ENCODE results near the gene HERC4.

Gene HERC4

GRCh38 chr10:67875340-67876238 lies 199.5 kb downstream of the HERC4 start:
- no peak for DNase-seq (ENCODE audit: low read depth)
- TF ChIP-seq, protein P1, sequence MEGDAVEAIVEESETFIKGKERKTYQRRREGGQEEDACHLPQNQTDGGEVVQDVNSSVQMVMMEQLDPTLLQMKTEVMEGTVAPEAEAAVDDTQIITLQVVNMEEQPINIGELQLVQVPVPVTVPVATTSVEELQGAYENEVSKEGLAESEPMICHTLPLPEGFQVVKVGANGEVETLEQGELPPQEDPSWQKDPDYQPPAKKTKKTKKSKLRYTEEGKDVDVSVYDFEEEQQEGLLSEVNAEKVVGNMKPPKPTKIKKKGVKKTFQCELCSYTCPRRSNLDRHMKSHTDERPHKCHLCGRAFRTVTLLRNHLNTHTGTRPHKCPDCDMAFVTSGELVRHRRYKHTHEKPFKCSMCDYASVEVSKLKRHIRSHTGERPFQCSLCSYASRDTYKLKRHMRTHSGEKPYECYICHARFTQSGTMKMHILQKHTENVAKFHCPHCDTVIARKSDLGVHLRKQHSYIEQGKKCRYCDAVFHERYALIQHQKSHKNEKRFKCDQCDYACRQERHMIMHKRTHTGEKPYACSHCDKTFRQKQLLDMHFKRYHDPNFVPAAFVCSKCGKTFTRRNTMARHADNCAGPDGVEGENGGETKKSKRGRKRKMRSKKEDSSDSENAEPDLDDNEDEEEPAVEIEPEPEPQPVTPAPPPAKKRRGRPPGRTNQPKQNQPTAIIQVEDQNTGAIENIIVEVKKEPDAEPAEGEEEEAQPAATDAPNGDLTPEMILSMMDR (IDR thresholded peaks at IDR 0.05; ENCODE audit: low read length, missing control alignments), result no peak
- no peak overlapping the region for H3K4me3 ChIP-seq (replicated peaks; ENCODE audit: low read depth, low read length)
